HG02610 (cell line): ENCODE measurements around the gene PARD3.
"Not testable (repeated sequence)": the region's sequence is repeated elsewhere in the genome, so short reads cannot be mapped to it uniquely, and the experiment has no call there.

ENCODE experiments used
- ATAC-seq: cut with Tn5 transposase; IDR thresholded peaks from one replicate; pipeline ENCODE4 v1.9.1; 2021; ENCODE audit warnings: mild to moderate bottlenecking, moderate library complexity; ENCODE audit not compliant: unreplicated experiment

The PARD3 gene

DNA sequence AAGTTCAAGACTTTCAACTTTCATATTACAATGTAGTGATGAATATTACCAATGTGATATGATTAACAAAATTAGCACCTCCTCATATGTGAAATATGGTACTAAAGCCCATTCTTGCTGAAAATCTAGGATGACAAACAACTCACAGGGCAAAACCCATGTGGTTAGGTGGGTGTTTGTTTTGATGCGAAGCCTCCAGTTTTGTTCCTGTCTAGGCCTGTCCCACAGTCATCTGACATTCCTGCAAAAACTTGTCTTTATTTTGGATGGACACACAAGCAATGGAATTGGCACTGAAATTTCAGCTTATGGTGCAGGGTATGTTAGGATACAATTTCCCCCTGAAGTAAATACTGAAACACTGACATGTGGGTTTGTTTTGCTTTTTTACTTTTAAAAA lies 95.3 kb downstream of the PARD3 start:
- no peak for ATAC-seq

DNA sequence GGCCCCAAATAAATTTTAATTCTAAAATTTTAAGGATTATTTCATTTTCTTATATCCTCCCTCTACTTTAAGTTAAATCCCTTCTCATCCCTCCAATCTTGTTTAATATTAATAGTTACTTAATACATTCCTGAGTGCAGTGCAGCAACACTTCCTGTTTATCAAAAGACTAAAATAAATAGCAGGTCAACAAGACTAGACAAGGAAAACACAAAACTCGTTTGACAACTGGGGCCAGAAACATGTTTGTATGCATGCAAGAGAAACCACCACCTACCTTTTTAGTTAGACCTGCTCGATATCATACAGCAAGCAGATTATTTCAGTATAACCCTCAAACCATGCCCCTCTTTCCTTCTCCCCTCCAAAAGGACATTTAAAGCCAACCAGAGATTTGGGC lies 95.8 kb downstream of the PARD3 start:
- no peak for ATAC-seq

GRCh38 chr10:34717429-34717828 lies 97.7 kb downstream of the PARD3 start:
- no peak for ATAC-seq

DNA sequence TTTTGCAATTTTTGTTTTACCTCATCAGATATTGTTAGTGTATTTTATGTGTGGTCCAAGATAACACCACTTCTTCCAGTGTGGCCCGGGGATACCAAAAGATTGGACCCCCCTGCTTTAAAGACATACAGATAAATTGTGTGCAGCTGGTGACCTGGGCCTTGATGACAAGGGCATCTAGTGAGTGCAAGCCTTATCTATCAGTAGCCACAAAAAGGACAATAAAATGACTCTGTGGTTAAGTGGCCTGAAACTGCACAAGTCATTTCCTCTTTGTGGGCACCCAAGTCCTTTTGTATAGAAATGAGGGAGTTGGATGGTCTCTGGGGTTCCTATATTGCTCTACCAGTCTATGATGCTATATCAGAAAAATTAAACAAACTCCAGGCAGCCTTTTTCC lies 98.1 kb downstream of the PARD3 start:
- ATAC-seq, result no peak

GRCh38 chr10:34716234-34716633 lies 98.9 kb downstream of the PARD3 start:
- ATAC-seq, result no peak

GRCh38 chr10:34715511-34716187 lies 99.4 kb downstream of the PARD3 start:
- ATAC-seq, result no peak

DNA sequence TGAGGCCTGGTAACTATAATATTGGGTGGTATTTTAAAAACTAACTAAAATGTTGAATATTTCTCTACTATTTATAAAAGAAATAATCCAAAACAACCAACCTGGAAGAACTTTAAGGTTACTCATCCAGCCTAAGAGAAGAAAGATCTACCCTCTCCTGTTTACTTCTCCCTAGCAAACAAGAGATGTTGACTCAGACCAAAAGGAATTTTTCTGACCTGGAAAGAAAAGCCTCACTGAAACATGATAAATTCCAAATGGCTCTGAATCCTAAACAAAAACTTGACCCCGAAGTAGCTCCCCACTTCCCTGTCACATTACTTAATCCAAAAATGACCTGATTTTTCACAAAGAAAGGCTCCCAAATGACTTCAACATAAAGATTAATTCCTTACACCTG lies 101.2 kb downstream of the PARD3 start:
- ATAC-seq, result no peak

- no peak for ATAC-seq
Measured at GRCh38 chr10:34711500-34711899, 103.6 kb downstream of the PARD3 start.

GRCh38 chr10:34710391-34710751 lies 104.7 kb downstream of the PARD3 start:
- no peak for ATAC-seq

- no peak for ATAC-seq
Measured at GRCh38 chr10:34709637-34710390, 105.3 kb downstream of the PARD3 start.

DNA sequence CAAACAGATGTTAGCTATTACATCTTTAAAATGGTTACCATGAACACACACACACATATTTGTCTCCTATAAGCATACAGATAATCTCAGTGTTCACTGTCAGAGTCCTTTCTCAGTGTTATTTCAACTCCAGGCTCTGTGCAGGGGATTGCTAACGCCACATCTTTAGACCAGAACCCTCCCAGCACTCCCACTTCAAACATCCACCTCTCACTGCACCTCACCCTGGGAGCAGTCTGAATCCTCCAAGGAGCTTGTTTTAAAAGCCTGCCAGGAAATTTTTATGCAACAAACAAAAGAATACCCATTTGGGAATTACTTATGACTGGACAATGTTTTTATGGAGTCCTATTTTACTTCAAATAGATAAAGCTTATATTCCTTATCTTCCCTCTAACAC lies 107.4 kb downstream of the PARD3 start:
- ATAC-seq, result no peak

DNA sequence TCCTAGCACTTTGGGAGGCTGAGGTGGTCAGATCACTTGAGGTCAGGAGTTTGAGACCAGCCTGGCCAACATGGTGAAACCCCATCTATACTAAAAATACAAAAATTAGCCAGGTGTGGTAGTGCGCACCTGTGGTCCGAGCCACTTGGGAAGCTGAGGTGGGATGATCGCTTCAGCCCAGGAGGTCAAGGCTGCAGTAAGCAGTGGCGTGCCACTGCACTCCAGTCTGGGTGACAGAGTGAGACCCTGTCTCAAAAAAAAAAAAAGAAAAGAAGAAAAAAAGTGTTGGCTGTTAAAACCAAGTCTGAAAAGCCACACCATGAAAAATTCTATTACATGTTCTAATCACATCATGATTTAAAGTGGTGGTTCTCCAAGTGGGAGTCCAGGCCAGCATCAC lies 108.1 kb downstream of the PARD3 start:
- ATAC-seq, result not testable (repeated sequence)

DNA sequence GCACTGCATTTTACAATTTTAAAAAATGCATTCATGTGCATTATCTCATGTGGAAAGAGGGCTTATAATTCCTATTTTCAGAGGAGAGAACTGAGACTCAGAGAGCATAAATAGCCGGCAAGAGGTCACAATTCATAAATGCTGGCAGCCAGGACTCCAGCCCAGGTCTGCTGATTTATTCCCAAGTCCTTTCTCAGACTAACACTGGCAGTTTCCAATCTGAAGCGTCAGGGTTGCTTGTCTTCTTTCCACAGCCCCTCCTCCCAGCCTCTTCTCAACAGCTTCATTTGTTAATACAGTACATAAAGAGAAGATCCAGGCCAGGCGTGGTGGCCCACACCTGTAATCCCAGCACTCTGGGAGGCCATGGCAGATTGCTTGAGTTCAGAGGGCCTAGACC lies 108.9 kb downstream of the PARD3 start:
- no peak for ATAC-seq

GRCh38 chr10:34705563-34705962 lies 109.5 kb downstream of the PARD3 start:
- ATAC-seq, result no peak

- no peak for ATAC-seq
Measured at GRCh38 chr10:34704526-34705184, 110.4 kb downstream of the PARD3 start.

- no peak for ATAC-seq
Measured at GRCh38 chr10:34702982-34703381, 112.1 kb downstream of the PARD3 start.

DNA sequence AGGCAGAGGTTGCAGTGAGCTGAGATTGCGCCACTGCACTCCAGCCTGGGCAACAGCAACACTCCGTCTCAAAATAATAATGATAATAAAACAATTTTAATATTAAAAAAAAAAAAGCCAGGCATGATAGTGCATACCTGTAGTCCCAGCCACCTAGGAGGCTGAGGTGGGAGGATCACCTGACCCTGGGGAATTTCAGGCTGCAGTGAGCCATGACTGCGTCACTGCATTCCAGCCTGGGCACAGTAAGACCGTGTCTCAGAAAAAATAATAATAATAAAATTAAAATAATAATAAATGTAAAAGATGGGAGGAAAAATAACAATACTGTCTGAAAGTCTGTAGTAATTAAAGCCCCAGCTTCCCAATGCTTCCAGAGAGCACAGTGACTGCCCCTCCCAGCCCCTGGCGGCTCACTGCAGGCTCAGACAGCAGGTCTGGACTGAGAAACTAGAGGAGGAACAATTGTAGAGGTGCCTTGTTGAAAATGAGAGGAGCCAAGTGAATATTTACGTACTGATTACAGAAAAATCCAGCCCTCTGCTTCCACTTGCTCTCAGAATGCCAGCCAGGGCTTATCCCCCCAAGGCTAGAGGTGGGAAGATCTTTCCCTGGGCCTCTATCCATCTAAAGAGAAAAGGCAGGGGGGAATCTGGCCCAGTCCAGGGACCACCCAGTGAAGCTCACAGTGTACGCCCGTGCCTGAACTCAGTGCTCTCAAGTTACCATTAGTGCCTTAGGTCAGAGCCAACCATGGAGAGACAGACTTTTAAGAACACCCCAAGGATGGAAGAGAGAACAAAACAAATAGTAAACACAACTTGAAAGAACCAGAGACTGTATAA lies 112.8 kb downstream of the PARD3 start:
- ATAC-seq, result no peak

GRCh38 chr10:34701194-34701593 lies 113.9 kb downstream of the PARD3 start:
- ATAC-seq, result no peak

GRCh38 chr10:34700752-34701151 lies 114.3 kb downstream of the PARD3 start:
- ATAC-seq, result not testable (repeated sequence)

- ATAC-seq, result no peak
Measured at GRCh38 chr10:34699904-34700517, 115.1 kb downstream of the PARD3 start.

- ATAC-seq, result no peak
Measured at GRCh38 chr10:34698979-34699378, 116.1 kb downstream of the PARD3 start.
